GM19372 (cell line): ENCODE results near the gene PCSK6.
"Not testable (repeated sequence)": the region's sequence is repeated elsewhere in the genome, so short reads cannot be mapped to it uniquely, and the experiment has no call there.

ENCODE experiments used
- ATAC-seq: cut with Tn5 transposase; IDR thresholded peaks from one replicate; pipeline ENCODE4 v1.9.1; 2021; ENCODE audit warnings: mild to moderate bottlenecking, low read depth, moderate library complexity; ENCODE audit not compliant: unreplicated experiment

The PCSK6 gene

GRCh38 chr15:101347454-101347853, 142.1 kb downstream of the PCSK6 start:
- no peak for ATAC-seq

- no peak for ATAC-seq
These were observed 142.6 kb downstream of the PCSK6 start for GRCh38 chr15:101346928-101347327.

- no peak for ATAC-seq
These were observed 147.5 kb downstream of the PCSK6 start for GRCh38 chr15:101342056-101342455.

- ATAC-seq: no peak
These were observed 150.9 kb downstream of the PCSK6 start for GRCh38 chr15:101338502-101339057.

GRCh38 chr15:101337976-101338375, 151.5 kb downstream of the PCSK6 start:
- no peak for ATAC-seq

- not testable (repeated sequence) for ATAC-seq
These were observed 155.4 kb downstream of the PCSK6 start for GRCh38 chr15:101333907-101334789.

- ATAC-seq: no peak
These were observed 157.4 kb downstream of the PCSK6 start for GRCh38 chr15:101332061-101332467.

GRCh38 chr15:101329867-101330380, 159.6 kb downstream of the PCSK6 start:
- no peak for ATAC-seq

GRCh38 chr15:101329309-101329863, 160.1 kb downstream of the PCSK6 start:
- ATAC-seq: no peak

- ATAC-seq: no peak
These were observed 161.5 kb downstream of the PCSK6 start for GRCh38 chr15:101328001-101328400.

- ATAC-seq: no peak
These were observed 162.3 kb downstream of the PCSK6 start for GRCh38 chr15:101327147-101327740.

- ATAC-seq: no peak
These were observed 162.9 kb downstream of the PCSK6 start for GRCh38 chr15:101326462-101327146.

- ATAC-seq: no peak
These were observed 163.5 kb downstream of the PCSK6 start for GRCh38 chr15:101326026-101326315.

GRCh38 chr15:101325263-101326025, 164.1 kb downstream of the PCSK6 start:
- ATAC-seq: no peak

- no peak for ATAC-seq
These were observed 164.9 kb downstream of the PCSK6 start for GRCh38 chr15:101324524-101325177.

- no peak for ATAC-seq
These were observed 165.5 kb downstream of the PCSK6 start for GRCh38 chr15:101323793-101324523.

GRCh38 chr15:101322854-101323477, 166.5 kb downstream of the PCSK6 start:
- no peak for ATAC-seq

- no peak for ATAC-seq
These were observed 167.4 kb downstream of the PCSK6 start for GRCh38 chr15:101322016-101322695.
